Breast epithelium (tissue), 3 donors: ENCODE results near the gene ARID3A.

Experiments used
- POLR2AphosphoS5 ChIP-seq, 3 donors: sonication (generic); formaldehyde crosslinking; IDR thresholded peaks; one replicate each; pipeline ENCODE4 v1.6.1; 2017; ENCODE audit warnings: antibody characterized with exemption in 3 of 3
- TF ChIP-seq, protein P1 (sequence below), 3 donors: fragments of 450-650 bp; IDR thresholded peaks; one replicate each; pipeline ENCODE4 v1.5.1; 2016 to 2017; ENCODE audit warnings: antibody characterized with exemption in 3 of 3, mild to moderate bottlenecking in 3 of 3, moderate library complexity in 3 of 3

DNA sequence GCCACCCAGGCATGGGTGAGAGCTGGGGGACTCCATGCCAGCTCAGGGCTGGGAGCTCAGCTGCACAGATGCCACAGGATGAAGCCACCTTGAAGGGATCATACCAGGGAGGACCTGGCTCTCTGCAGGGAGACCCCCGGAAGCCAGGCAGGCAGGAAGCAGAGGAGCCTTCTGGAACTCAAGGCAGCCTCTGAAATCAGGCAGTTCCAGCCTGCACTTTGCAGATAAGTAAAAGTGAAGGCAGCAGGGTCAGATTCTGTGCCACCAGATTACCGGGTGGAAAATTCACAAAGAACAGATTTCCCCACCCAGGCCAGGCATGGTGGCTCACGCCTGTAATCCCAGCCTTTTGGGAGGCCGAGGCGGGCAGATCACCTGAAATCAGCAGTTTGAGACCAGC, 92.6 kb downstream of the ARID3A start:
- TF ChIP-seq, protein P1, sequence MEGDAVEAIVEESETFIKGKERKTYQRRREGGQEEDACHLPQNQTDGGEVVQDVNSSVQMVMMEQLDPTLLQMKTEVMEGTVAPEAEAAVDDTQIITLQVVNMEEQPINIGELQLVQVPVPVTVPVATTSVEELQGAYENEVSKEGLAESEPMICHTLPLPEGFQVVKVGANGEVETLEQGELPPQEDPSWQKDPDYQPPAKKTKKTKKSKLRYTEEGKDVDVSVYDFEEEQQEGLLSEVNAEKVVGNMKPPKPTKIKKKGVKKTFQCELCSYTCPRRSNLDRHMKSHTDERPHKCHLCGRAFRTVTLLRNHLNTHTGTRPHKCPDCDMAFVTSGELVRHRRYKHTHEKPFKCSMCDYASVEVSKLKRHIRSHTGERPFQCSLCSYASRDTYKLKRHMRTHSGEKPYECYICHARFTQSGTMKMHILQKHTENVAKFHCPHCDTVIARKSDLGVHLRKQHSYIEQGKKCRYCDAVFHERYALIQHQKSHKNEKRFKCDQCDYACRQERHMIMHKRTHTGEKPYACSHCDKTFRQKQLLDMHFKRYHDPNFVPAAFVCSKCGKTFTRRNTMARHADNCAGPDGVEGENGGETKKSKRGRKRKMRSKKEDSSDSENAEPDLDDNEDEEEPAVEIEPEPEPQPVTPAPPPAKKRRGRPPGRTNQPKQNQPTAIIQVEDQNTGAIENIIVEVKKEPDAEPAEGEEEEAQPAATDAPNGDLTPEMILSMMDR (IDR thresholded peaks at IDR 0.05): no peak
- TF ChIP-seq POLR2AphosphoS5 (IDR thresholded peaks at IDR 0.05): no peak
